Activated T-cell treated with anti-CD3 and anti-CD28 coated beads, Interleukin-2, amount 50 U/mL, for 48 hours (primary cell): ENCODE results near the gene TDRD12.
"Not testable (repeated sequence)": the region's sequence is repeated elsewhere in the genome, so short reads cannot be mapped to it uniquely, and the experiment has no call there.

ENCODE experiments used
- DNase-seq, 2 experiments: peaks; one replicate each; pipeline ENCODE4 v3.0.0-alpha.2; 2020

TDRD12 gene

GRCh38 chr19:32694316-32694715 lies 25.3 kb upstream of the TDRD12 start:
- not testable (repeated sequence) for DNase-seq

- DNase-seq: not testable (repeated sequence)
These were observed 24.7 kb upstream of the TDRD12 start for GRCh38 chr19:32694851-32695250.

- DNase-seq: not testable (repeated sequence)
These were observed 24.1 kb upstream of the TDRD12 start for GRCh38 chr19:32695506-32695905.

GRCh38 chr19:32696771-32697170 lies 22.8 kb upstream of the TDRD12 start:
- DNase-seq: not testable (repeated sequence)

GRCh38 chr19:32700129-32700528 lies 19.4 kb upstream of the TDRD12 start:
- not testable (repeated sequence) for DNase-seq

GRCh38 chr19:32702010-32702409 lies 17.6 kb upstream of the TDRD12 start:
- no peak for DNase-seq

- DNase-seq: not testable (repeated sequence)
These were observed 15.6 kb upstream of the TDRD12 start for GRCh38 chr19:32704006-32704405.

GRCh38 chr19:32708457-32708856 lies 11.1 kb upstream of the TDRD12 start:
- DNase-seq: peak; percentile 36 to 46

- DNase-seq: no peak
These were observed 10.5 kb upstream of the TDRD12 start for GRCh38 chr19:32709032-32709431.

- DNase-seq: no peak
These were observed 7.8 kb upstream of the TDRD12 start for GRCh38 chr19:32711747-32712146.

GRCh38 chr19:32716203-32716602 lies 3.4 kb upstream of the TDRD12 start:
- DNase-seq: not testable (repeated sequence)

- no peak for DNase-seq
These were observed 2.1 kb upstream of the TDRD12 start for GRCh38 chr19:32717496-32717895.

- no peak for DNase-seq
These were observed 1.3 kb upstream of the TDRD12 start for GRCh38 chr19:32718286-32718685.

- DNase-seq: no peak
These were observed 809 bp downstream of the TDRD12 start for GRCh38 chr19:32720216-32720935.

- DNase-seq: no peak
These were observed 1.3 kb downstream of the TDRD12 start for GRCh38 chr19:32720936-32721250.

GRCh38 chr19:32735936-32736335 lies 16.4 kb downstream of the TDRD12 start:
- no peak for DNase-seq

- no peak for DNase-seq
These were observed 23.5 kb downstream of the TDRD12 start for GRCh38 chr19:32743021-32743420.

- DNase-seq: no peak
These were observed 23.9 kb downstream of the TDRD12 start for GRCh38 chr19:32743447-32743846.

GRCh38 chr19:32744555-32745325 lies 25.2 kb downstream of the TDRD12 start:
- no peak for DNase-seq

- DNase-seq: peak; percentile 18 to 29
These were observed 26.2 kb downstream of the TDRD12 start for GRCh38 chr19:32745594-32746251.

- peak; percentile 20 to 27 for DNase-seq
These were observed 27.1 kb downstream of the TDRD12 start for GRCh38 chr19:32746631-32747196.

GRCh38 chr19:32748497-32748896 lies 28.9 kb downstream of the TDRD12 start:
- peak in 1 of 2 experiments; percentile 22 for DNase-seq

- no peak for DNase-seq
These were observed 29.4 kb downstream of the TDRD12 start for GRCh38 chr19:32748948-32749347.
